NCI-H82 (cell line): ENCODE measurements around the gene SLC7A6.

ENCODE experiments used
- DNase-seq: peaks from one replicate; lab custom pipeline; 2025; lab: John Stamatoyannopoulos, UW

Gene SLC7A6

DNA sequence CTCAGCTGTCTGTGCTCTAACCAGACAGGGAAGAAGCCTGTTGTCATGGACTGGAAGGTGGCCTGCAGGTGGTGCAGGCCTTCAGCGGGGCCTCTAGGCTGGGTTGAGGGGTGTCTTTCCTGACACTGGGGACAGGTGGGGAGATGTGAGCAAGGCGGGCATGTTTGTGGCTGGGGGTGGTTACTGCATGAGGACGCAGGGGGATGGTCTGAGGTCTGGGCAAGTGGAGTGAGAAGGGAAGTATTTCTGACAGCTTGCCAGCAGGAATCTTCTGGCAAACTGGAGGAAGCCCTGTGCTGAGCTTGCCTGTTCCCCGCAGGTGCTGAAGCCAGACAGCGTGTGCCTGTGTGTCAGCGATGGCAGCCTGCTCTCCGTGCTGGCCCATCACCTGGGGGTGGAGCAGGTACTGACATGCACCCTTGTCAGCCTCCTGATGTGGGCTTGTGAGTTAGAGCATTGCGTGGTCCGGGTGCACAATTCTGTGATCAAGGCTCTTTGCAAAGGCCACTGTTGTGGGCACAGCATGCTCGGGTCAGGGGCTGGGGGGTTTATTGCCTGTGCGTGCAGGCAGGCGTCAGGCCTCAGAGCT is 82.7 kb downstream of the SLC7A6 start:
- no peak for DNase-seq

DNA sequence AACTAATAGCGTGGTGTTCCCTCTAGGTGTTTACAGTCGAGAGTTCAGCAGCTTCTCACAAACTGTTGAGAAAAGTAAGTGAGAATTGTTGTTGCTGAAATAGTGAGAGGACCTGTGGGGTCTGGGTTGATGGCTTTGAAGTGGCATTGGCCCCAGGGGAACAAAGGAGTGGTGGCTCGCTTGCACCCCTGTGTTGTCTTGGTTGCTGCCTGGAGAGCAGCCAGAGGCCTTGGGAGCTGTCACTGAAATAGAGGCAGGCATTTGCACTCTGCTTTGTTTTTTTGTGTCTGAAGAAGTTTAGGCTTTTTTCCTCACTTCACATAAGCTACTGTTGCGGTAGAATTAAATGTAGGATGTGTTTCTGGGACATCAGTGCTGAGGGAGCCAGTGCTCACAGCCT is 83.3 kb downstream of the SLC7A6 start:
- no peak for DNase-seq

DNA sequence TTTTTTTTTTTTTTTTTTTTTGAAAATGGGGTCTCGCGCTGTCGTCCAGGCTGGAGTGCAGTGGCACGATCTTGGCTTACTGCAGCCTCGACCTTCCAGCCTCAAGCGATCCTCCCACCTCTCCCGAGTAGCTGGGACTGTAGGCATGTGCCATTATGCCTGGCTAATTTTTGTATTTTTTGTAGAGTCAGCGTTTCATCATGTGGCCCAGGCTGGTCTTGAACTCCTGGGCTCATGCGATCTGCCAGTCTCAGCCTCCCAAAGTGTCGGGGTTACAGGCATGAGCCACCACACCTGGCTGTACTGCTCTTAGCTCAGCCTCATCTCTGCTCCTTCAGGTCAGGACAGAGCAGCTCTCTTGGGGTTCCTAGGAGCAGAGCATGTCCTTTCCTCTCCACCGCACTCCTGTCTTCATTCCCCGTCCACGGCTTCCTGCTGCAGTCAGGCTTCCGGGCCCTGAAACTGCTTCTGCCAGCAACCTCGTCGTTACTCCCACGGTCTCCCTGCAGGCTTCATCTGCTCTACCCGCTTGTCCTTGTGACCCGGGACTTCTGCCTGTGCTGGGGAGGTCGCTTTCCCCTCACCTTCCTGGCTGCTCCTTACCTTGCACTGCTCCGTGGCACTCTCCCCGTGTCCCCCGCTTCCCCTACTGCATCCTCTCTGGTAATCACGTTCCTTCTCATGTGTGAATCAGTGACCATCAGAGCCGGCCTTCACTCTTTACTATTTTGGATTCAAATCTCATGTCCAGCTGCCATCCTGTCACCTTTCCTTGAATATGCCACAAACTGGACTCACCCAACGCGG is 84.5 kb downstream of the SLC7A6 start:
- no peak for DNase-seq

DNA sequence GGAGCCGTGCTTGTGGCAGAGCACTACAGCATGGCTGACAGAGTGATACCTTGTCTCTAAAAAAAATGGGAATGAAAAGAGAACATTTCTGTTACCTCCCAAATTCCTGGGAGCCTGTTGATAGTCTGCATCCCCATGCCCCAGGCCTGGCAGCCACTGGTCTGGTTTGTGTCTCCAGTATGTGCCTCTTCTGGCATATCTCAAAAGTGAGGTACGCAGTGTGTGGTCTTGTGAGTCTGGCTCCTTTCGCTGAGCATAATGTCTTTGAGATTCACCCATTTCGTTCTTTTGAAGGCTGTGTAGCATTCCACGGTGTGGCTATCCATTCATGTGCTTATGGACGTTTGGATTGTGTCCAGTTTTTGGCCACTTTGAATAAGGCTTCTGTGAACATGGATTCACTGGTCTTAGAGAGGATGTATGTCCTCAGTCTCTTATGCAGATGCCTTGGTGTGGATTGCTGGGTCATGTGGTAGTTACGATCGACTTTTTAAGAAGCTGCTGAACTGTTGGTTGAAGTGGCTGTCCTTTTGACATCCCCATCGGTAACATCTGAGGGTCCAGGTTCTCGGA is 85.6 kb downstream of the SLC7A6 start:
- DNase-seq: no peak

DNA sequence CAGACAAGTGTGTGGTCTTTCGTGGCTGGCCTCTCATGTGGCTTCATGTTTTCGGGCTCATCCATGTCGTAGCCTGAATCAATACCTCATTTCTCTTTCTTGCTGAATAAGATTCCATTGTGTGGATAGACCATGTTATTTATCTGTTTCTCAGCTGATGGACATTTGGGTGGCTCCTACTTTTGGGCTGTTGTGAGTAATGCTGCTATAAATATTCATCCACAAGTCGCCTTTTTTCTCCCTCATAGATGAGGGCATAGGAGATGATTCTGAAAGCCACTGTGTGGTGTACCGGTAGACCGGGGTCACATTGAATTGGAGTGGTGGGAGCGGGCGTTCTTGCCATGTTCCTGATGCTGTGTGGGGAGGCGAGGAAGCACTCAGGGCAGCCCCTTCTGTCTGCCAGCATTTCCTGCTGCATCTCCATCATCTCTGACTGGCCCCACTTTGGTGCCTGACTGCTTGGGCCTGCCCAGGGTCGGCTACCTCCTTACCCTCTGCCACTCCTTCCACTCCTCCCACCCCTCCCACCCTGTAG is 86.6 kb downstream of the SLC7A6 start:
- no peak for DNase-seq
